ENCODE measurements around the gene PRR35. TPM values are rescaled to one million over a fixed set of nuclear protein-coding genes. Genes with fewer than 3 reads are reported as not detected.

PRR35 gene
- total RNA-seq, 1 donor from 2014 or later = not detected

DNA sequence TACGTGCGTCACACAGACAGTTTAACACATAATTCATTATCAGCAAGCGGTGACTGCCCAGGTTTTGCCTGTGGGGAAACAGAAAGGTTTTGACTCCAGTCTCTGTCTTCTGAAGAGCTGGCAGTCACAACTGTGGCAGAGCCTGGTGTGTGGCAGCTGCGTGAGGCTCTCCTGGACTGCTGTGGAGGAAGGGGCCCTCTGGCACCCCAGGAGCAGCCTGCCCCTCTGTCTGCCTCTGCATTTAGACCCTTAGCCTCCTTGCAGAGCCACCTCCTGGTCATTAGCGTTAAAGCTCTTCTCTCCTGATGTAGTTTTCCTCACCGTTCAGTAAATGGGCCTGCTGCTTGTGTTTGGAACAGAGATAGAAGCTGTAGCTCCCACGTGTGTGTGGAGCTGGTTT lies 40.6 kb downstream of the PRR35 start:
- no peaks in the 10 kb centered on the region for H3K27me3 ChIP-seq
- no peaks in the 10 kb centered on the region for H3K9me3 ChIP-seq
- H3K4me1 ChIP-seq = peaks cover 7% of the 10 kb centered on the region
- peaks cover 0 to 10% of the 10 kb centered on the region in 2 donors for H3K36me3 ChIP-seq
- no peak overlapping the region for H3K4me3 ChIP-seq
- TF ChIP-seq POLR2A (IDR thresholded peaks at IDR 0.05) (no peak), POLR2AphosphoS5 (IDR thresholded peaks at IDR 0.05; ENCODE audit: insufficient read depth in 1 of 2, low read depth in 1 of 2) (no peak)
- TF ChIP-seq, protein P1, sequence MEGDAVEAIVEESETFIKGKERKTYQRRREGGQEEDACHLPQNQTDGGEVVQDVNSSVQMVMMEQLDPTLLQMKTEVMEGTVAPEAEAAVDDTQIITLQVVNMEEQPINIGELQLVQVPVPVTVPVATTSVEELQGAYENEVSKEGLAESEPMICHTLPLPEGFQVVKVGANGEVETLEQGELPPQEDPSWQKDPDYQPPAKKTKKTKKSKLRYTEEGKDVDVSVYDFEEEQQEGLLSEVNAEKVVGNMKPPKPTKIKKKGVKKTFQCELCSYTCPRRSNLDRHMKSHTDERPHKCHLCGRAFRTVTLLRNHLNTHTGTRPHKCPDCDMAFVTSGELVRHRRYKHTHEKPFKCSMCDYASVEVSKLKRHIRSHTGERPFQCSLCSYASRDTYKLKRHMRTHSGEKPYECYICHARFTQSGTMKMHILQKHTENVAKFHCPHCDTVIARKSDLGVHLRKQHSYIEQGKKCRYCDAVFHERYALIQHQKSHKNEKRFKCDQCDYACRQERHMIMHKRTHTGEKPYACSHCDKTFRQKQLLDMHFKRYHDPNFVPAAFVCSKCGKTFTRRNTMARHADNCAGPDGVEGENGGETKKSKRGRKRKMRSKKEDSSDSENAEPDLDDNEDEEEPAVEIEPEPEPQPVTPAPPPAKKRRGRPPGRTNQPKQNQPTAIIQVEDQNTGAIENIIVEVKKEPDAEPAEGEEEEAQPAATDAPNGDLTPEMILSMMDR (IDR thresholded peaks at IDR 0.05) = no peak
- no peak overlapping the region for H3K27ac ChIP-seq
- intact Hi-C loops (cut with DNase I) = no loop called here
- DNase-seq (ENCODE audit: extremely low spot score in 2 of 2) = no peak

DNA sequence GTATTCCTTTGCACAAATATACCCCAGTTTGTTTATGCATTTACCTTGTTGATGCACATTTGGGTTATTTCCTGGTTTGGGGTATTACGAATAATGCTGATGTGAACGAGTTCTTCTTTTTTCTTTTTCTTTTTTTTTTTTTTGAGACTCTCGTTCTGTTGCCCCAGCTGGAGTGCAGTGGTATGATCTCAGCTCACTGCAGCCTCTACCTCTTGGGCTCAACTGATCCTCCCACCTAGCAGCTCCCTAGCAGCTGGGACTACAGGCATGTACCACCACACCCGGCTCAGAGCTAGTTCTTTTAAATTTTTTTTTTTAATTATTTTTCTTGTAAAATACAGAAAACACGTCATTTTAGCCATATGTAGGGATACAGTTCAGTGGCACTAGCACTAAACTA lies 43.7 kb downstream of the PRR35 start:
- Histone ChIP-seq H3K4me3 (no peak overlapping the region), H3K27me3 (no peaks in the 10 kb centered on the region), H3K4me1 (no peaks in the 10 kb centered on the region), H3K9me3 (no peaks in the 10 kb centered on the region), H3K27ac (no peak overlapping the region), H3K36me3 (no peaks in the 10 kb centered on the region)
- intact Hi-C loops (cut with DNase I) = no loop called here
- TF ChIP-seq POLR2AphosphoS5 (IDR thresholded peaks at IDR 0.05; ENCODE audit: insufficient read depth in 1 of 2, low read depth in 1 of 2) (no peak), POLR2A (IDR thresholded peaks at IDR 0.05) (no peak)
- TF ChIP-seq, protein P1 (IDR thresholded peaks at IDR 0.05) = no peak
- DNase-seq (ENCODE audit: extremely low spot score in 2 of 2) = no peak

DNA sequence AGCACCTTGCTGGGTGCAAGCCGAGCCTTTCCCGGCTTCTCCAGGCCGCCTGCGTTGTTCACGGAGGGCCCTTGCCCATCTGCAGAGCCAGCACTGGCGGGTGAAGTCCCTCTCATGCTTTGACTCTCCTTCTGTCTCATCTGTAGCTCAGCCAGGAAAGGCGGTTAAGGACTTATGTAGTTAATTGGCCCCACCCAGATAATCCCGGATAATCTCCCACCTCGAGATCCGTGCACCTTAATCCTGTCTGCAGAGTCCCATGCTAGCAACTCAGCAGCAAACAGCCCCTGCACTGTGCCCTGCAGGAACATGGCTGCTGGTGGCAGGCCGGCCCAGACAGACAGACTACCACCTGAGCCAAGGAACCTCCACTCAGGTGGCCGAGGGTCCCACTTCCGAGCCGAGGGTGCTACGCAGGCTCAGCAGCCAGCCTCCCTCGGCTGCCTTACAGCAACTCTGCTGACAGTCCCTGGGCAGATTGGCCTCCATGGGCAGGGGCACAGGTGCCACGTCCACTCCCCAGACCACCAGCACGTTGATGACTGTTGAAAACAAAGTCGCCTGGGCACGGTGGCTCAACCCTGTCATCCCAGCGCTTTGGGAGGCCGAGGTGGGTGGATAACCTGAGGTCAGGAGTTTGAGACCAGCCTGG lies 46.6 kb downstream of the PRR35 start:
- Histone ChIP-seq H3K4me3 (no peak overlapping the region), H3K27ac (no peak overlapping the region), H3K9me3 (no peaks in the 10 kb centered on the region), H3K4me1 (peaks cover 11% of the 10 kb centered on the region), H3K27me3 (no peaks in the 10 kb centered on the region), H3K36me3 (no peaks in the 10 kb centered on the region)
- TF ChIP-seq POLR2A (IDR thresholded peaks at IDR 0.05) = no peak
- TF ChIP-seq, protein P1 (IDR thresholded peaks at IDR 0.05) = no peak
- no peak for TF ChIP-seq POLR2AphosphoS5 (IDR thresholded peaks at IDR 0.05; ENCODE audit: insufficient read depth in 1 of 2, low read depth in 1 of 2)
- DNase-seq (ENCODE audit: extremely low spot score in 2 of 2) = no peak
- intact Hi-C loops (cut with DNase I) = no loop called here

DNA sequence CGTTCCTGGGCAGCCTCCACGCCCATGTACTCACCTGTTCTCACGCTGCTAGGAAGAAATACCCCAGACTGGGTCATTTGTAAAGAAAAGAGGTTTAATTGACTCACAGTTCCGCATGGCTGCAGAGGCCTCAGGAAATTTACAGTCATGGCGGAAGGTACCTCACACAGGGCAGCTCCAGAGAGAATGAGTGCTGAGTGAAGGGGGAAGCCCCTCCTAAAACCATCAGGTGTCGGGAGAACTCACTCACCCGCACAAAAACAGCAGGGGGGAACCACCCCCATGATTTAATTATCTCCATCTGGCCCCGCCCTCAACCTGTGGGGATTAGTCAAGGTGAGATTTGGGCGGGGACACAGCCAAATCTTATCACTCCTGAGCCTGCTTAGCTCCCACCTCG lies 47.8 kb downstream of the PRR35 start:
- Histone ChIP-seq H3K4me3 (no peak overlapping the region), H3K4me1 (peaks cover 11% of the 10 kb centered on the region), H3K9me3 (no peaks in the 10 kb centered on the region), H3K27me3 (no peaks in the 10 kb centered on the region), H3K36me3 (no peaks in the 10 kb centered on the region), H3K27ac (no peak overlapping the region)
- intact Hi-C loops (cut with DNase I) = no loop called here
- TF ChIP-seq POLR2AphosphoS5 (IDR thresholded peaks at IDR 0.05; ENCODE audit: insufficient read depth in 1 of 2, low read depth in 1 of 2) = no peak
- TF ChIP-seq, protein P1 (IDR thresholded peaks at IDR 0.05) = no peak
- no peak for TF ChIP-seq POLR2A (IDR thresholded peaks at IDR 0.05)
- DNase-seq (ENCODE audit: extremely low spot score in 2 of 2) = no peak

DNA sequence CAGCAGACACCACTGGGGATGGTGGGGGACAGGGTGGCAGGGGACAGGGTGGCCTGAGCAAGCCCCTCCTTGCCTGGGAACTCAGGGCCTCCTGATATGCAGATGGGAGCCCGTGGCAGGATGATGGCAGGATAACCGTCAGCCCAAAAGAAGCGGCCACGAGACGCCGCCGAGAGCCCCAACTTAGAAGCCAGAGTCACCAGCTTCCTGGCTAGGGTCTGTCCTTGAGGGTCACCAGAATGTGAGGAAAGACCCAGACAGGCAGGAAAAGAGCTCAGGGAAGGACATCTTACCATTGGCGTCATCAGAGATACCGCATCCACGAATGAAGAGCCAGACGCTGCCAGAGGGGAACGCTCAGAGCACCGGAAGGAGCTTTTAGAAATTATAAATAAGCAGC lies 49.1 kb downstream of the PRR35 start:
- TF ChIP-seq, protein P1 (IDR thresholded peaks at IDR 0.05) = no peak
- TF ChIP-seq POLR2A (IDR thresholded peaks at IDR 0.05) (no peak), POLR2AphosphoS5 (IDR thresholded peaks at IDR 0.05; ENCODE audit: insufficient read depth in 1 of 2, low read depth in 1 of 2) (no peak)
- no peaks in the 10 kb centered on the region for H3K36me3 ChIP-seq
- no peaks in the 10 kb centered on the region for H3K9me3 ChIP-seq
- intact Hi-C loops (cut with DNase I) = no loop called here
- peaks cover 11% of the 10 kb centered on the region for H3K4me1 ChIP-seq
- no peaks in the 10 kb centered on the region for H3K27me3 ChIP-seq
- H3K4me3 ChIP-seq = no peak overlapping the region
- no peak overlapping the region for H3K27ac ChIP-seq
- DNase-seq (ENCODE audit: extremely low spot score in 2 of 2) = no peak
